Endodermal cell (in vitro differentiated cells): Measurements from ENCODE around the gene TBCK. TPM values are rescaled to one million over a fixed set of nuclear protein-coding genes. Genes with fewer than 3 reads are reported as not detected.
A peak's percentile ranks its signal among the peaks of the same experiment; 100 is the strongest.

Source experiments
- DNase-seq: peaks from one replicate; pipeline ENCODE4 v3.0.0-alpha.2; 2017
- H3K27ac ChIP-seq: 2 replicates; pipeline ENCODE4 v1.5.1; 2013; ENCODE audit warnings: mild to moderate bottlenecking, low read depth, low read length, moderate library complexity
- H3K27me3 ChIP-seq: 2 replicates; pipeline ENCODE4 v1.6.1; 2013; ENCODE audit warnings: mild to moderate bottlenecking, low read length, moderate library complexity; ENCODE audit not compliant: insufficient read depth, control insufficient read depth, poor library complexity, severe bottlenecking
- H3K36me3 ChIP-seq: 2 replicates; pipeline ENCODE4 v1.7.0; 2013; ENCODE audit warnings: mild to moderate bottlenecking, low read length, moderate library complexity; ENCODE audit not compliant: control insufficient read depth, insufficient read depth
- H3K4me1 ChIP-seq: one replicate; pipeline ENCODE4 v1.7.0; 2013; ENCODE audit warnings: low read length; ENCODE audit not compliant: control insufficient read depth, insufficient read depth
- H3K4me3 ChIP-seq: 2 replicates; pipeline ENCODE4 v1.5.1; 2013; ENCODE audit warnings: mild to moderate bottlenecking, low read length, moderate library complexity
- H3K9ac ChIP-seq: 2 replicates; pipeline ENCODE4 v1.6.1; 2013; ENCODE audit warnings: mild to moderate bottlenecking, low read length, moderate library complexity; ENCODE audit not compliant: poor library complexity, severe bottlenecking; ENCODE audit errors: extremely low read depth
- H3K9me3 ChIP-seq: 2 replicates; pipeline ENCODE4 v1.6.1; 2013; ENCODE audit warnings: mild to moderate bottlenecking, low read length, moderate library complexity; ENCODE audit not compliant: control insufficient read depth
- H3K27ac Mint-ChIP-seq: 2 replicates; pipeline ENCODE4 v1.8.0; 2020; ENCODE audit warnings: mixed read lengths
- H3K27me3 Mint-ChIP-seq: 2 replicates; pipeline ENCODE4 v1.8.0; 2021; ENCODE audit warnings: mild to moderate bottlenecking, mixed read lengths; ENCODE audit not compliant: insufficient read depth
- H3K36me3 Mint-ChIP-seq: 2 replicates; pipeline ENCODE4 v1.8.0; 2020; ENCODE audit warnings: low read depth, mixed read lengths
- H3K4me1 Mint-ChIP-seq: 2 replicates; pipeline ENCODE4 v1.8.0; 2020; ENCODE audit warnings: mixed read lengths
- H3K4me3 Mint-ChIP-seq: 2 replicates; pipeline ENCODE4 v1.8.0; 2020; ENCODE audit warnings: mild to moderate bottlenecking, moderate library complexity, mixed read lengths
- H3K9me3 Mint-ChIP-seq: 2 replicates; pipeline ENCODE4 v1.8.0; 2020; ENCODE audit warnings: mild to moderate bottlenecking, mixed read lengths
- WGBS, 2 experiments: methylation state at CpG; one replicate each; pipeline versions ENCODE4 v1.1.5 to v1.1.7; 2013; ENCODE audit warnings: missing lambda C conversion rate in 2 of 2, mixed read lengths in 1 of 2; ENCODE audit not compliant: insufficient coverage in 1 of 2, insufficient read length in 1 of 2; 5-methylcytosine and 5-hydroxymethylcytosine counted together
- total RNA-seq, 2 donors: library from RNA; stranded (reverse); fragmentation: NEBNext Ultra II Directional in 1 of 2; extraction: Animal tissue kit (Norgen Biotek cat#: 25700) in 1 of 2; gene quantifications; 2 replicates in 1 of 2; 3 replicates in 1 of 2; pipeline ENCODE4 v1.2.1, GENCODE V29; 2021
- TF ChIP-seq, protein P1 (sequence below): fragments of 200-600 bp; sonication (generic); conservative IDR thresholded peaks from 2 replicates; pipeline ENCODE4 v1.5.0; 2021; ENCODE audit warnings: antibody characterized with exemption, mild to moderate bottlenecking

Gene TBCK
- total RNA-seq, 2 donors from 2014 or later = 48.3 to 52.9 TPM

DNA sequence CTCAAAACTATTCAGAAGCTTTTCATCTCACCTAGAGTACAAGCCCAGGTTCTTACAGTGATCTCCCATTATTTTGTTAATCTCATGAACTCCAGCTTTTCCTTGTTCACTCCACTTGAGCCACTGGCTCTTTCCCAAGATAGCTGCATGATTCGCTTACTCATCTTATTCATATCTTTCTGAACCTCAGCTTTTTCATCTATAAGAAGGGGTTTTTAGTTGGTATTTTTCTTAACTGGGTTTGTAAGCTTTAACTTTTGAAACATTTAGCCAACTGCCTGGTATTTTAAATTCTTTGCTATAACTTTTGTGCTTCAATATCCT, 28.6 kb upstream of the TBCK start:
- H3K27ac Mint-ChIP-seq = peak overlapping the region; percentile 8
- 100% methylated on average over 1 of the region's 1 CpG; no CpG with 5 or more reads in 1 of the 2 experiments for WGBS, 2 experiments
- no peaks in the 10 kb centered on the region for H3K4me1 ChIP-seq

DNA sequence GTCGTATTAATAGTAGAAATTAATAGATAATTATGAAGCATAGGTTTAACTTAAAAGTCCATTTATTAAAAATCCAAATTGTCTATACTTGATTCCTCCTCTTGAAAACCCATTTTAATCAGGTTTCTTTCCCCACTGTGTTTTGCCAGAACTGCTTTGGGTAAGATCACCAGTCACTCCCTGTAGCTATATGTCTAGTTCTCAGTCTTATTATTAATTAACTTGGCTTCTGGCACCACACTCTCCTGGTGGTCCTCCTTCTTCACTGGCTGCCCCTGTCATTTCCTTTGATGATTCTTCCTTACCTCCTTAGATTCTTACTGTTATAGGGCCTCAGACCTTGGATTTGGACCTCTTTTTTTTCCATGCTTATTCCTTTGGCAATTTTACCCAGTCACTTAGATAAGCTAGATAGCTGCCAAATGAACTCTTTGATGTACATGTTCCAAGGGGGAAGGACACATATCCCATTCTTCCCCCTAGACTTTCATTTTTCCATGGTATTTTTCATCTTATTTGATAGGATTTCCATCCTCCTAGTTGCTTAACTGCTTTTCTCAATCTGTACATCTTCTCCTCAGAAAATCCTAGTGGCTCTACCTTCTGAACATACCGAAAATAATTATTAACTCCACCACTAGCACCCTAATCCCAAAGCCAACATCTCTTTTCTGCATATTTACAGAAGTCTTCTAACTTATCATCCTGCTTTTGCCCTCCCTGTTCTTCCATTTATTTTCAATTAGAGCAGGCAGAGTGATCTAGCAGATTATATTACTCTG, 28.0 kb upstream of the TBCK start:
- TF ChIP-seq, protein P1, sequence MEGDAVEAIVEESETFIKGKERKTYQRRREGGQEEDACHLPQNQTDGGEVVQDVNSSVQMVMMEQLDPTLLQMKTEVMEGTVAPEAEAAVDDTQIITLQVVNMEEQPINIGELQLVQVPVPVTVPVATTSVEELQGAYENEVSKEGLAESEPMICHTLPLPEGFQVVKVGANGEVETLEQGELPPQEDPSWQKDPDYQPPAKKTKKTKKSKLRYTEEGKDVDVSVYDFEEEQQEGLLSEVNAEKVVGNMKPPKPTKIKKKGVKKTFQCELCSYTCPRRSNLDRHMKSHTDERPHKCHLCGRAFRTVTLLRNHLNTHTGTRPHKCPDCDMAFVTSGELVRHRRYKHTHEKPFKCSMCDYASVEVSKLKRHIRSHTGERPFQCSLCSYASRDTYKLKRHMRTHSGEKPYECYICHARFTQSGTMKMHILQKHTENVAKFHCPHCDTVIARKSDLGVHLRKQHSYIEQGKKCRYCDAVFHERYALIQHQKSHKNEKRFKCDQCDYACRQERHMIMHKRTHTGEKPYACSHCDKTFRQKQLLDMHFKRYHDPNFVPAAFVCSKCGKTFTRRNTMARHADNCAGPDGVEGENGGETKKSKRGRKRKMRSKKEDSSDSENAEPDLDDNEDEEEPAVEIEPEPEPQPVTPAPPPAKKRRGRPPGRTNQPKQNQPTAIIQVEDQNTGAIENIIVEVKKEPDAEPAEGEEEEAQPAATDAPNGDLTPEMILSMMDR = no peak
- Mint-ChIP-seq H3K9me3 (peaks cover 2% of the 10 kb centered on the region), H3K4me1 (peaks cover 8% of the 10 kb centered on the region), H3K27me3 (no peaks in the 10 kb centered on the region), H3K27ac (peak overlapping the region; percentile 8), H3K4me3 (no peak overlapping the region), H3K36me3 (peaks cover 24% of the 10 kb centered on the region)
- no peak overlapping the region for H3K4me3 ChIP-seq
- WGBS, 2 experiments = 75 to 93% methylated on average over 1 of the region's 2 CpGs
- no peak overlapping the region for H3K9ac ChIP-seq
- H3K27ac ChIP-seq = no peak overlapping the region
- H3K9me3 ChIP-seq = no peaks in the 10 kb centered on the region
- H3K4me1 ChIP-seq = no peaks in the 10 kb centered on the region
- no peaks in the 10 kb centered on the region for H3K27me3 ChIP-seq
- DNase-seq = no peak
- peaks cover 31% of the 10 kb centered on the region for H3K36me3 ChIP-seq

More for the DNA sequence above, 28.6 kb upstream of the TBCK start:
- H3K4me1 Mint-ChIP-seq = peaks cover 8% of the 10 kb centered on the region
- Histone ChIP-seq H3K9me3 (no peaks in the 10 kb centered on the region), H3K36me3 (peaks cover 34% of the 10 kb centered on the region), H3K27ac (no peak overlapping the region), H3K4me3 (no peak overlapping the region), H3K27me3 (no peaks in the 10 kb centered on the region), H3K9ac (no peak overlapping the region)
- peaks cover 19% of the 10 kb centered on the region for H3K36me3 Mint-ChIP-seq
- TF ChIP-seq, protein P1 = no peak
- H3K27me3 Mint-ChIP-seq = no peaks in the 10 kb centered on the region
- DNase-seq = no peak
- H3K9me3 Mint-ChIP-seq = no peaks in the 10 kb centered on the region
- H3K4me3 Mint-ChIP-seq = no peak overlapping the region

DNA sequence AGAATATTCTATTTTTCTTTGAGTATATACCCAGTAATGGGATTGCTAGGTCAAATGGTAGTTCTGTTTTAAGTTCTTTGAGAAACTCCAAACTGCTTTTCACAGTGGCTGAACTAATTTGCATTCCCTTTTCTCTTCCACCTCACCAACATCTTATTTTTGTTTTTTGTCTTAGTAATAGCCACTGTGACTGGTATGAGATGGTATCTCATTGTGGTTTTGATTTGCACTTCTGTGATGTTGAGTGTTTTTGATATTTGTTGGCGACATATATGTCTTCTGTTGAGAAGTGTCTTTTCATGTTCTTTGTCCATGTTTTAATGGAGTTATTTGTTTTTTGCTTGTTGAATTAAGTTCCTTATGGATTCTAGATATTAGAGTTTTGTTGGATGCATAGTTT, 24.8 kb upstream of the TBCK start:
- WGBS, 2 experiments = 80 to 100% methylated on average over 1 of the region's 1 CpG
- no peak for DNase-seq
- peaks cover 13% of the 10 kb centered on the region for H3K9me3 Mint-ChIP-seq
- peaks cover 8% of the 10 kb centered on the region for H3K4me1 Mint-ChIP-seq
- H3K36me3 Mint-ChIP-seq = peaks cover 48% of the 10 kb centered on the region
- no peak overlapping the region for H3K4me3 ChIP-seq
- no peaks in the 10 kb centered on the region for H3K4me1 ChIP-seq
- no peaks in the 10 kb centered on the region for H3K27me3 ChIP-seq
- TF ChIP-seq, protein P1 = no peak
- peaks cover 39% of the 10 kb centered on the region for H3K36me3 ChIP-seq
- no peak overlapping the region for H3K27ac ChIP-seq
- H3K9me3 ChIP-seq = peaks cover 8% of the 10 kb centered on the region
- no peak overlapping the region for H3K9ac ChIP-seq
- H3K27ac Mint-ChIP-seq = no peak overlapping the region
- H3K4me3 Mint-ChIP-seq = no peak overlapping the region
- no peaks in the 10 kb centered on the region for H3K27me3 Mint-ChIP-seq
